SK-N-DZ (cell line): ENCODE results near the gene ALG6.
"Not testable (repeated sequence)": the region's sequence is repeated elsewhere in the genome, so short reads cannot be mapped to it uniquely, and the experiment has no call there.

Source experiments
- DNase-seq: peaks from one replicate; pipeline ENCODE4 v3.0.0-alpha.2; 2015; ENCODE audit warnings: low spot score

ALG6 gene

GRCh38 chr1:63328122-63328521 lies 39.3 kb upstream of the ALG6 start:
- no peak for DNase-seq

GRCh38 chr1:63328781-63329180 lies 38.6 kb upstream of the ALG6 start:
- DNase-seq, result no peak

- DNase-seq, result no peak
Measured at GRCh38 chr1:63329621-63330330, 37.7 kb upstream of the ALG6 start.

GRCh38 chr1:63330331-63330916 lies 37.0 kb upstream of the ALG6 start:
- DNase-seq, result no peak

- no peak for DNase-seq
Measured at GRCh38 chr1:63342402-63342801, 25.0 kb upstream of the ALG6 start.

GRCh38 chr1:63343922-63344321 lies 23.5 kb upstream of the ALG6 start:
- no peak for DNase-seq

GRCh38 chr1:63350320-63350719 lies 17.1 kb upstream of the ALG6 start:
- DNase-seq, result no peak

- no peak for DNase-seq
Measured at GRCh38 chr1:63352736-63353135, 14.7 kb upstream of the ALG6 start.

GRCh38 chr1:63356234-63356633 lies 11.2 kb upstream of the ALG6 start:
- not testable (repeated sequence) for DNase-seq

GRCh38 chr1:63359561-63359960 lies 7.9 kb upstream of the ALG6 start:
- no peak for DNase-seq

GRCh38 chr1:63362073-63362472 lies 5.4 kb upstream of the ALG6 start:
- DNase-seq, result no peak

GRCh38 chr1:63362578-63362977 lies 4.8 kb upstream of the ALG6 start:
- no peak for DNase-seq

- DNase-seq, result no peak
Measured at GRCh38 chr1:63363014-63363413, 4.4 kb upstream of the ALG6 start.

- no peak for DNase-seq
Measured at GRCh38 chr1:63366908-63367214, 566 bp upstream of the ALG6 start.

- DNase-seq, result peak; percentile 1
Measured at GRCh38 chr1:63368131-63368530, 704 bp downstream of the ALG6 start.

- no peak for DNase-seq
Measured at GRCh38 chr1:63379583-63379982, 12.2 kb downstream of the ALG6 start.

GRCh38 chr1:63381741-63382140 lies 14.3 kb downstream of the ALG6 start:
- no peak for DNase-seq

- no peak for DNase-seq
Measured at GRCh38 chr1:63401945-63402344, 34.5 kb downstream of the ALG6 start.

- no peak for DNase-seq
Measured at GRCh38 chr1:63403386-63403785, 36.0 kb downstream of the ALG6 start.

GRCh38 chr1:63405021-63405420 lies 37.6 kb downstream of the ALG6 start:
- no peak for DNase-seq

- DNase-seq, result no peak
Measured at GRCh38 chr1:63405987-63406386, 38.6 kb downstream of the ALG6 start.

- DNase-seq, result no peak
Measured at GRCh38 chr1:63407002-63407401, 39.6 kb downstream of the ALG6 start.

GRCh38 chr1:63408331-63408730 lies 40.9 kb downstream of the ALG6 start:
- no peak for DNase-seq

GRCh38 chr1:63411066-63411465 lies 43.6 kb downstream of the ALG6 start:
- no peak for DNase-seq
